Gastroesophageal sphincter (tissue), 4 donors: ENCODE results near the gene PIK3C3. TPM values are rescaled to one million over a fixed set of nuclear protein-coding genes. Genes with fewer than 3 reads are reported as not detected.
"Not testable (repeated sequence)": the region's sequence is repeated elsewhere in the genome, so short reads cannot be mapped to it uniquely, and the experiment has no call there.

ENCODE experiments used
- ATAC-seq: fragments of 150-250 bp; one replicate; pipeline ENCODE4 v1.9.1; 2016; ENCODE audit warnings: mild to moderate bottlenecking, moderate library complexity
- H3K27ac ChIP-seq, 4 donors: fragments of 200-600 bp; sonication (generic) in 3 of 4; 1 replicate in 3 of 4; 2 replicates in 1 of 4; pipeline ENCODE4 v1.5.1; 2016 to 2019
- H3K27me3 ChIP-seq: fragments of 200-600 bp; sonication (generic); one replicate; pipeline ENCODE4 v1.5.1; 2019
- H3K36me3 ChIP-seq, 2 donors: fragments of 200-600 bp; sonication (generic); one replicate each; pipeline ENCODE4 v1.5.1; 2019; ENCODE audit warnings: control low read depth in 1 of 2
- H3K4me1 ChIP-seq, 3 donors: fragments of 200-600 bp; sonication (generic); 1 replicate in 2 of 3; 2 replicates in 1 of 3; pipeline ENCODE4 v1.5.1; 2016 to 2019; ENCODE audit warnings: control low read depth in 2 of 3
- H3K4me3 ChIP-seq, 2 donors: fragments of 200-600 bp; sonication (generic); one replicate each; pipeline ENCODE4 v1.5.1; 2019; ENCODE audit warnings: mild to moderate bottlenecking in 1 of 2, moderate library complexity in 1 of 2
- H3K9me3 ChIP-seq, 3 donors: fragments of 200-600 bp; sonication (generic); one replicate each; pipeline ENCODE4 v1.5.1; 2017 to 2019; ENCODE audit warnings: control low read depth in 2 of 3
- EP300 ChIP-seq: sonication (generic); formaldehyde crosslinking; IDR thresholded peaks from one replicate; pipeline ENCODE4 v1.6.1; 2017; ENCODE audit warnings: antibody characterized with exemption, mild to moderate bottlenecking
- POLR2A ChIP-seq, 2 donors: fragments of 450-650 bp; IDR thresholded peaks; one replicate each; pipeline ENCODE4 v1.6.1; 2017; ENCODE audit warnings: antibody characterized with exemption in 2 of 2, mild to moderate bottlenecking in 2 of 2, moderate library complexity in 1 of 2
- POLR2AphosphoS5 ChIP-seq: sonication (generic); formaldehyde crosslinking; IDR thresholded peaks from one replicate; pipeline ENCODE4 v1.6.1; 2017; ENCODE audit warnings: antibody characterized with exemption
- WGBS, 2 donors: methylation state at CpG; one replicate each; pipeline ENCODE4 v1.1.5; 2018; ENCODE audit warnings: low coverage in 1 of 2; 5-methylcytosine and 5-hydroxymethylcytosine counted together
- total RNA-seq, 4 donors: library from RNA; depleted of rRNA; stranded (reverse); fragments of >200 nt; gene quantifications; one replicate each; pipeline ENCODE4 v1.1.0, GENCODE V29; 2016
- TF ChIP-seq, protein P1 (sequence below), 4 experiments: fragments of 200-600 bp in 2 of 4; fragments of 450-650 bp in 2 of 4; sonication (generic) in 1 of 4; IDR thresholded peaks; one replicate each; pipeline ENCODE4 v1.5.1; 2017 to 2019; ENCODE audit warnings: antibody characterized with exemption in 4 of 4, mild to moderate bottlenecking in 2 of 4, moderate library complexity in 2 of 4

PIK3C3 gene
- total RNA-seq, 4 donors from 2014 or later: 34.2 to 55.6 (median 40.9) TPM

DNA sequence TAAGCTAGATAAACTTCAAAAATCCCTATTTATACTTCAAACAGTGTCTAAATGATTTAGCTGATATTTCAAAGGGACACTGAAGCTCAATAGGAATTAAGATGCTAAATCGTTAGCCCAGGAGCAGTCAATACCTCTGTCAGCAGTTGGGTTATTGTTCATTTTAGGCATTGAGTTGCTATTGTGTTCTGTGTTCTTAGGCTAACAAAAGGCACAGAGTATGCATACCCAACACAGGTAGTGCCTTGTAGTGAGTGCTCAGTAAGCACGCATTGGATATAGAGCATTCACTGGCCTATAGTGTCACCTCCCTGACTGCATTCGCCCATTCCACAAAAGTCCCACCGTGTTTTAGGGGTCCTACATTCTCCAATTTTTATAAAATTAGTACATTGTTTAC is 152.3 kb downstream of the PIK3C3 start:
- no peaks in the 10 kb centered on the region for H3K4me1 ChIP-seq
- WGBS, 2 donors: 79 to 88% methylated on average over 3 to 4 of the region's 4 CpGs
- no peaks in the 10 kb centered on the region for H3K36me3 ChIP-seq
- H3K9me3 ChIP-seq: no peaks in the 10 kb centered on the region
- no peak for ATAC-seq
- H3K27ac ChIP-seq: no peak overlapping the region
- TF ChIP-seq POLR2AphosphoS5 (no peak), POLR2A (IDR thresholded peaks at IDR 0.05) (no peak), EP300 (no peak)
- TF ChIP-seq, protein P1, sequence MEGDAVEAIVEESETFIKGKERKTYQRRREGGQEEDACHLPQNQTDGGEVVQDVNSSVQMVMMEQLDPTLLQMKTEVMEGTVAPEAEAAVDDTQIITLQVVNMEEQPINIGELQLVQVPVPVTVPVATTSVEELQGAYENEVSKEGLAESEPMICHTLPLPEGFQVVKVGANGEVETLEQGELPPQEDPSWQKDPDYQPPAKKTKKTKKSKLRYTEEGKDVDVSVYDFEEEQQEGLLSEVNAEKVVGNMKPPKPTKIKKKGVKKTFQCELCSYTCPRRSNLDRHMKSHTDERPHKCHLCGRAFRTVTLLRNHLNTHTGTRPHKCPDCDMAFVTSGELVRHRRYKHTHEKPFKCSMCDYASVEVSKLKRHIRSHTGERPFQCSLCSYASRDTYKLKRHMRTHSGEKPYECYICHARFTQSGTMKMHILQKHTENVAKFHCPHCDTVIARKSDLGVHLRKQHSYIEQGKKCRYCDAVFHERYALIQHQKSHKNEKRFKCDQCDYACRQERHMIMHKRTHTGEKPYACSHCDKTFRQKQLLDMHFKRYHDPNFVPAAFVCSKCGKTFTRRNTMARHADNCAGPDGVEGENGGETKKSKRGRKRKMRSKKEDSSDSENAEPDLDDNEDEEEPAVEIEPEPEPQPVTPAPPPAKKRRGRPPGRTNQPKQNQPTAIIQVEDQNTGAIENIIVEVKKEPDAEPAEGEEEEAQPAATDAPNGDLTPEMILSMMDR (IDR thresholded peaks at IDR 0.05): no peak
- no peaks in the 10 kb centered on the region for H3K27me3 ChIP-seq
- H3K4me3 ChIP-seq: no peak overlapping the region

DNA sequence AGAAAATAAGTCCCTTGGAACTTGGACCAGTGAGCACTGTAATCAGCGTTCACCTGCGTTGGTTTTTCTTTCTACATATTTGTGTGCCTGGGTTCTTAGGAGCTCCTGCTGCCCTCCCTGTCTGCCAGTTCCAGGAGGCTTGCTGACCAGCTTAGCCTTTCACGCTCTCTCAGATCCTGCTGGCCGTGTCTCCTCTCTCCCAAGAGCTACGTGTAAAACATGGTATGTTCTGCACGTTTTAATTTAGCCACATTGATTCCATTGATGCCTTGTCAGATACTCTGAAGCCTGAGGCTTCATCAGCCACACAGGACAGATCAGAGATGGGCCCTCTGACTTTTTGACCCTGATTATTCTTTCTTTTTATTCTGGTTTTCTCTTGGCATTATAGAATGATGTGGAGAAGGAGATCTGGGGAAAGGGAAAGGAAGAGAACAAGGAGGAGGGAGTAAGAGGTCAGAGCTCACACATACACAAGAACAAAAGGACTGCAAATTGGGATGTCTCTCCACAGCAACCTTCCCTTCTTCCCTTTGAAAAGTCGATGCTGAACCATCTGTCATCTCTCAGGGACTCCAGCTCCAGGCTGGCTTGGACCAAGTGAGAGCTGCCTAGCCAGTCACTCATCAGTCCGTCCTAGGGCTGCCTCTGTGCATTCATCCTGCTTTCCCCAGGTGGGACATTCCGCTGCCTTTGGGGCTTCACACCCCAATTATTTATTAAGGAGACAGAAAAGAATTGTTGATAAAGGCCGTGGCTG is 152.8 kb downstream of the PIK3C3 start:
- WGBS, 2 donors: 53 to 67% methylated on average over 3 to 8 of the region's 10 CpGs
- no peak for ATAC-seq

DNA sequence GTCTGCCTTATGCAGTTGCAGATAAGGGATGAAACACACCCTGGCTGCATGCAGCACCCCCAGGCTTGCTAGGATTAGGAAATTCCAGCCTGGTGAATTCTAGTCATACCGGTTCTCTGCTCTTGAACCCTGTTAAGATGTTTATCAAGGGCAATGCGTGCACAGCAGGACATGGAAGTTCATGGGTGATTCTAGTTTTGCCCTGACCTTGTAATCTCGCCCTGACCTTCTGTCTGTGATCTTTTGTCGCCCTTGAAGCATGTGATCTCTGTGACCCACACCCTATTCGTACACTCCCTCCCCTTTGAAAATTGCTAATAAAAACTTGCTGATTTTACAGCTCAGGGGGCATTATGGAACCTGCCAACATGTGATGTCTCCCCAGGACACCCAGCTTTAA is 157.1 kb downstream of the PIK3C3 start:
- H3K36me3 ChIP-seq, H3K27ac ChIP-seq, ATAC-seq, H3K4me3 ChIP-seq, H3K4me1 ChIP-seq, H3K27me3 ChIP-seq, H3K9me3 ChIP-seq: not testable (repeated sequence)
- WGBS, 2 donors: 94 to 97% methylated on average over 3 to 5 of the region's 5 CpGs

More for the DNA sequence above, 152.8 kb downstream of the PIK3C3 start:
- no peak overlapping the region for H3K4me3 ChIP-seq
- no peaks in the 10 kb centered on the region for H3K9me3 ChIP-seq
- H3K27ac ChIP-seq: no peak overlapping the region
- TF ChIP-seq POLR2A (IDR thresholded peaks at IDR 0.05) (no peak), EP300 (no peak), POLR2AphosphoS5 (no peak)
- TF ChIP-seq, protein P1 (IDR thresholded peaks at IDR 0.05): no peak
- H3K27me3 ChIP-seq: no peaks in the 10 kb centered on the region
- no peaks in the 10 kb centered on the region for H3K4me1 ChIP-seq
- no peaks in the 10 kb centered on the region for H3K36me3 ChIP-seq

DNA sequence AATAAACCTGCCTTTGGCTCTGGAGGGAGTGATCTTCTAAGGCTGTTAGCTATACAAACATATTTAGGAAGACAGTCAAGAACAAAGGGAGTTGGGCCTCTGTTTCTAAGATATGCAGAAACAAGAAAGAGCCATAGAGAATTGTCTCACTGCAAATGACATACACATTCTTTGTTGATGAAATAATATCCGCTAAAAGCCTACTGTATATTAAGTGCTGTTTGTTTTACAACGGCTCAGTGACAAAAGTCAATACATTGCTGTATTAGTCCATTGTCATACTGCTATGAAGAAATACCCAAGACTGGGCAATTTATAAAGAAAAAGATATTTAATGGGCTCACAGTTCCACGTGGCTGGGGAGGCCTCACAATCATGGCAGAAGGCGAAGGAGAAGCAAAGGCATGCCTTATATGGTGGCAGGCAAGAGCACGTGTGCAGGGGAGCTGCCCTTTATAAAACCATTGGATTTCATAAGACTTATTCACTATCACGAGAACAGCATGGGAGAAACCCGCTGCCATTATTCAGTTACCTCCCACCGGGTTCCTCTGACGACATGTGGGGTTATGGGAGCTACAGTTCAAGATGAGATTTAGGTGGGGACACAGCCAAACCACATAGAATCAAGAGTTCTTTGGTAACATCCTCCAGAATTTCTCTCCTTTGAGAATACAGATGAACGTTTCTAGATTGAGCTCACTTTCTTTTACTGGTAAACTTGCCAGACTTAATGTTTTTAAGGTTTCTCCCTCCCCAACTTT is 157.8 kb downstream of the PIK3C3 start:
- no peak overlapping the region for H3K4me3 ChIP-seq
- no peak overlapping the region for H3K27ac ChIP-seq
- H3K9me3 ChIP-seq: no peaks in the 10 kb centered on the region
- H3K4me1 ChIP-seq: peaks cover 0 to 7% (median 5%) of the 10 kb centered on the region in 3 donors
- TF ChIP-seq, protein P1 (IDR thresholded peaks at IDR 0.05): no peak
- TF ChIP-seq EP300 (no peak), POLR2A (IDR thresholded peaks at IDR 0.05) (no peak), POLR2AphosphoS5 (no peak)
- no peaks in the 10 kb centered on the region for H3K36me3 ChIP-seq
- H3K27me3 ChIP-seq: no peaks in the 10 kb centered on the region
- WGBS, 2 donors: 76 to 88% methylated on average over 7 to 8 of the region's 10 CpGs
- ATAC-seq: no peak

DNA sequence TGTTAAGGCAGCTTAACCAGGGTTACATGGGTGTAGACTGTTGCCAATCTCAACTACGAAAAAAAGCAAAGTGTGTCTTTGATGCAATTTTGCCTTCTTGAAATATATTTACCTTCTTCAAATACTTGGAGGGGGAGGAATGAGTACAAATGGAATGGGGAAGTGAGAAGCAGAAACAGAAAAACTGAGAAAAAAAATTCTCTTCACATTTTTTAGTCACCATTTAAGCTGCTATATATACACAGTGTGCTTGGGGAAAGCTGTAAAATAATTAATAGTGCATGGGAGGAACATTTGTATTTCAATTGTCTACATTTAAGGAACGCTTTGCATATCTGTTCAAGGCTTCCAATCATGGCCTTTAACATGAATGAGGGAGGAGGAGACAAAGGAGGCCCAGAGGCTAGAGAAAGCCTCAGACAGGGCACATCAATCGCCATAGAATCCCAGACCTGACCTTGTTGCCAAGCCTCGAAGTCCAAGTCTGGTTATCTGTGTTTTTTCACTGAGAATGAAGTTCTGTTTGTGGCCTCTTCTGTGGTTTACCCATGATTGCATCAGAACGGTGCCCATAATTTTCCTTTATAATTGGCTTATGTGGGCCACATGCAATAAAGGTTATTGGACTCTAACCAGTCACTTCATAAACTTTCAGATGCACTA is 158.6 kb downstream of the PIK3C3 start:
- no peak for ATAC-seq
- Histone ChIP-seq H3K4me1 (peaks cover 0 to 7% (median 5%) of the 10 kb centered on the region in 3 donors), H3K27me3 (no peaks in the 10 kb centered on the region), H3K27ac (peak overlapping the region in 2 of 4 donors; percentile 4 to 11), H3K4me3 (no peak overlapping the region), H3K9me3 (no peaks in the 10 kb centered on the region), H3K36me3 (no peaks in the 10 kb centered on the region)
- WGBS, 2 donors: 55 to 62% methylated on average over 4 to 5 of the region's 5 CpGs
- TF ChIP-seq EP300: no peak
- TF ChIP-seq POLR2A (IDR thresholded peaks at IDR 0.05): no peak
- TF ChIP-seq POLR2AphosphoS5: no peak
- TF ChIP-seq, protein P1 (IDR thresholded peaks at IDR 0.05): no peak
